Stimulated activated CD4-positive, alpha-beta T cell treated with anti-CD3 and anti-CD28 coated beads, Interleukin-2, amount 100 ng/mL, for 4 hours (primary cell): ENCODE results near the gene MEGF8.

Experiments
- DNase-seq: peaks from one replicate; pipeline ENCODE4 v3.0.0-alpha.2; 2020; ENCODE audit warnings: low read depth

MEGF8 gene, protein sequence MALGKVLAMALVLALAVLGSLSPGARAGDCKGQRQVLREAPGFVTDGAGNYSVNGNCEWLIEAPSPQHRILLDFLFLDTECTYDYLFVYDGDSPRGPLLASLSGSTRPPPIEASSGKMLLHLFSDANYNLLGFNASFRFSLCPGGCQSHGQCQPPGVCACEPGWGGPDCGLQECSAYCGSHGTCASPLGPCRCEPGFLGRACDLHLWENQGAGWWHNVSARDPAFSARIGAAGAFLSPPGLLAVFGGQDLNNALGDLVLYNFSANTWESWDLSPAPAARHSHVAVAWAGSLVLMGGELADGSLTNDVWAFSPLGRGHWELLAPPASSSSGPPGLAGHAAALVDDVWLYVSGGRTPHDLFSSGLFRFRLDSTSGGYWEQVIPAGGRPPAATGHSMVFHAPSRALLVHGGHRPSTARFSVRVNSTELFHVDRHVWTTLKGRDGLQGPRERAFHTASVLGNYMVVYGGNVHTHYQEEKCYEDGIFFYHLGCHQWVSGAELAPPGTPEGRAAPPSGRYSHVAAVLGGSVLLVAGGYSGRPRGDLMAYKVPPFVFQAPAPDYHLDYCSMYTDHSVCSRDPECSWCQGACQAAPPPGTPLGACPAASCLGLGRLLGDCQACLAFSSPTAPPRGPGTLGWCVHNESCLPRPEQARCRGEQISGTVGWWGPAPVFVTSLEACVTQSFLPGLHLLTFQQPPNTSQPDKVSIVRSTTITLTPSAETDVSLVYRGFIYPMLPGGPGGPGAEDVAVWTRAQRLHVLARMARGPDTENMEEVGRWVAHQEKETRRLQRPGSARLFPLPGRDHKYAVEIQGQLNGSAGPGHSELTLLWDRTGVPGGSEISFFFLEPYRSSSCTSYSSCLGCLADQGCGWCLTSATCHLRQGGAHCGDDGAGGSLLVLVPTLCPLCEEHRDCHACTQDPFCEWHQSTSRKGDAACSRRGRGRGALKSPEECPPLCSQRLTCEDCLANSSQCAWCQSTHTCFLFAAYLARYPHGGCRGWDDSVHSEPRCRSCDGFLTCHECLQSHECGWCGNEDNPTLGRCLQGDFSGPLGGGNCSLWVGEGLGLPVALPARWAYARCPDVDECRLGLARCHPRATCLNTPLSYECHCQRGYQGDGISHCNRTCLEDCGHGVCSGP (N-terminal part only)

DNA sequence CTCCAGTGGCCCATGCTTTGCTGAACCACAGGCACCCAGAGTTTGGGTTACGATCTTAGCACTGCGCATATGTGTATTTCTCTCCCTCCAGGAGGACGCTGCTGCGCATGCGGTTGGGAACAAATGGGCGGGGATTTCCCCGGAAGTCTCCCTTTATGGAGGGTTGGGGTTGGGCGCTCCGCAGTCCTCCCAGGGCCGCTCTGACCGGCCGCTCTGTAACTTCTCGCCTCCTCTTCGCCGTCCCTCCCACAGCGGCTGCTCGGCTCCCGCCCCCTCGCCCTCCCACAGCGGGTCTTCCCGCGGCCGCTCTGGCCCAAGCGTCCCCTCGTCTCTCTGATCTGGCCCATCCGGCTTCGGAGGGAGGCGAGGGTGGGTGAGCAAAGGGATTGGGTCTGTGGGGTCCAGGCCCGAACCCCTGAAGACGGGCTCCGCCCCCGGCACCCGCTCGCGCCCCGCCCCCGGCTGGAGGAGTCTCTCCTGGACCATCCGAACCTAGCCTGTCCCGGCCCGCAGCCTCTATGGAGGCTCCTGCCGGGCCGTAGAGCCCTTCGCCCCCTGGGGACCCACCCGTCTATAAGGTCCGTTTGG lies at the start of gene MEGF8:
TSS of gene MEGF8 (plus strand) at position 328 of the 588 bp plus-strand sequence. CDS start 609 bp downstream, outside the sequence.
- peak; percentile 97 for DNase-seq

DNA sequence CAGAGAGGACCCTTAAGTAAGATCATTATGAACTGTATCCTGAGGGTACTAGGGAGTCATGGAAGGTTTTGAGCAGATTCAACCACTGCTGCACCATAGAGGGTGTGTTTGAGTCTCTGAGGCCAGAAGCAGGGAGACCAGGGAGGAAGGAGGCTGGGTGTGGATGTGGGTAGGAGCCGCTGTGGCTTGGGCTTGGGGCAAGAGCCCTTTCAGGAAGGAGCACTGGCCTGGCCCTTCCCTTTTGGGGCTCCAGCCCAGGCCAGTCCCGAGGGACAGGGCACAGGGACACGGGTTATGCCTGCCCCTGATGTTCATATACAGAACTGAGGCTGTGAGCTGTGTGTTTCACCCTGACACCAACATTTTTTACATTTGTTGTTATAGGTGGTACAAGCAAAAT lies 49.2 kb upstream of the MEGF8 start:
- no peak for DNase-seq

DNA sequence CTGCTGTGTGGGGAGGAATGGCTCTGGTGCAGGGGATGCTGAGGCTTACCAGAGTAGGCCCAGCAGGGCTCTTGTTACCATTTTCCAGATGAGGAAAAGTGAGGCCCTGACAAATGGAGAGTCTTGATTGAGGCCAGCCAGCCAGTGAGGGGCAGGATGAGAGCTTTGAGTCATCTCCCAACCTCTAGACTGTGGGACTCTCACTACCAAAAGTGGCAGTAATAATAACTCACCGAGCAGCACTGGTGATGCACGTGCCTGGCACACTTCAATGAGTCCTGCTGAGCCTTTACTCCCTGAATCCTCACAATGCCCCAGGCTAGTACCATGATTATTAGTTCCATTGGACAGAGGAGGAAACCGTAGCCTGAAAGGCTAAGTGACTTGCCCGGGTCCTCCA lies 48.6 kb upstream of the MEGF8 start:
- DNase-seq: no peak

DNA sequence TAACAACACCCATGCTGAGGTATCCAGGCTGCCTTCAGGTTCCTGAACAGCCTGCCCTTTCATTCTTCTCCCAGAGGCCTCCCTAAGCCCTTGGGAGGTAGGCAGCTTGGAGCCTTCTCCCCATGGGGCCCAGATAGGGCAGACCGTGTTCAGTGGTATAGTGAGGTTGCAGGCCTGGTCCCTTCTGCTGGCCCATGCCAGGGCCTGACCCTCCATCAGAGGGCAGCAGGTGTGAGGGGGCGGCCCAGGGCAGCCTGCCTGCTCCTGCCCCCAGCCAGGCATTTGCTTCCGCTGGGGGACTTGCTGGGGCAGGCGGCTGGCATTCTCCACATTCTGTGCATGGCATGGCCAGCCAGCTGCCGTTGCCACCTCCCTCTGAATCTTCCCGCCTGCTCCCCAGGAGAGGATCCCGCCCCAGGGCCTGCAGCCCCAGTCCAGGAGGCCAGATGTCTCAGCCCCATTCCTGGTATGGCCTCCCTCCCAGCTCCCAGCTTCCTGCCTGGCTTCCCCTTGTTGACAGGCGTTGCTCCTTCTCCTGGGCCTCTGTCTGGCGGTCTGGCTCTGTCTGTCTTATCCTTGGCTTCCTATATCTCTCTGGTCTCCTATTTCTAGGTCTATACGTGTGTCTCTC lies 47.5 kb upstream of the MEGF8 start:
- no peak for DNase-seq

DNA sequence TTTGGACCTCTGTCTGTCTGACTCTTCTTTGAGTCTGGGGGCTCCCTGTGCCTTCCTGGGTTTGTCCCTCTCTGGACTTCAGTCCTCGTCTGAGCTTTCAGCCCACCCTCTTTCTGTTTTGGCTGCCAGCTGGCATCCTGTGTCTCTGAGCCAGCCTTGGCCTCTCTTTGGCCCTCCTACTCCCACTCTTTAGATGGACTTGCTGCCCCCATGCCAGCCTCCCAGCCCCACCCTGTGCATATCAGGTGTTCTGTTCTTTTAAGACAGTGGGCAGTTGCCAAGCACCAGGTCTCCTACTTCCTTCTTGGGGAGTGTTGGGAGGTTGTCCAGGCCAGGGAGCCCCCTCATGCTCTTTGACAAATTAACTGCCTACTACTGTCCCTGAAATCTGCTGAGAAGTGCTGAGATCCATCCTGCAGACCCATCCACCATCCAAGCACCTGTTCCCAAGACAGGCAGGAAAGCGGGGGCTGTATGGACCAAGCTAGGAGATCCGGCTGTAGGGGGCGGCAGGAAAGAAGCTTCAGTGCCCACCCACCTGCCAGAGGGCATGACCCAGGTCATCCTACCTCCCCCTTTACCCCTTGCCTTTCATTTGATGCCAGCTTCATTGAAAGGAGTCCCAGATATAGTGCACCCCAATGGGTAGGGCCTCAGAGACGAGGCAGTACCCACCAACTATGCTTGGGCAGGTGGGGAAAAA lies 46.8 kb upstream of the MEGF8 start:
- no peak for DNase-seq

DNA sequence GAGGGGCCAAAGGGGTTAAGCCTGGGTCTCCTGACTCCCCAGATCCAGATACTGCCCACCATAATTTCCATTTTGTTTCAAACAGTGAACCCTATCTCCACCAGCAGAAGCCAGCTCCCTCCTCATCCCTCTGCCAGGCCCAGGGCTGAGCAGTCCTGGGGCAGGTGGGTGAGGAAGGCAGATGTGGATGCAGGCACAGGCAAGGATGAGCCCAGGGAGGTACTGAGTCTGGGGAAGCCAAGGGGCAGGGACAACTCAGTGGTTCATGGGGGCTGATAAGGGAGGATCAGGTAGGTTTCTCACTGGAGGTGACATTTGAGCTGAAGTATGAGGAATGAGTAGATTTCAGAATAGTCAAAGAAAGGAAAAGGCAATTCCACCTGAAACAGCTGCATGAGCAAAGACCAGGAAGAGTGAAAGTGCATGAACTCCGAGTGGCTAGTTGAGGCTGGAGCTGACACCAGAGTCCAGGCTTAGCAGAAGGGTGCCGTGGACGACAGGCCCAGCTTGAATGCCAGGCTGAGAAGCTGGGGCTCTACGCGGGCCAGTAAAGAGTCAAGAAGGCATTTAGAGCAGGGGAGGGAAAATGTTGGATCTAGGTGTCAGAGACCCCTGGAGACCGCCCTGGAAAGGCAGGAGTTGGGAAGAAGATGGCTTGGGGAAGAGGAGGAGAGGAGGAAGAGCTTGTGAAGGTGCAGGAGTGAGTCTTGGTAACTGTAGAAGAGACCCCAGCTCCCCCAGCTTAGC lies 46.1 kb upstream of the MEGF8 start:
- DNase-seq: no peak

DNA sequence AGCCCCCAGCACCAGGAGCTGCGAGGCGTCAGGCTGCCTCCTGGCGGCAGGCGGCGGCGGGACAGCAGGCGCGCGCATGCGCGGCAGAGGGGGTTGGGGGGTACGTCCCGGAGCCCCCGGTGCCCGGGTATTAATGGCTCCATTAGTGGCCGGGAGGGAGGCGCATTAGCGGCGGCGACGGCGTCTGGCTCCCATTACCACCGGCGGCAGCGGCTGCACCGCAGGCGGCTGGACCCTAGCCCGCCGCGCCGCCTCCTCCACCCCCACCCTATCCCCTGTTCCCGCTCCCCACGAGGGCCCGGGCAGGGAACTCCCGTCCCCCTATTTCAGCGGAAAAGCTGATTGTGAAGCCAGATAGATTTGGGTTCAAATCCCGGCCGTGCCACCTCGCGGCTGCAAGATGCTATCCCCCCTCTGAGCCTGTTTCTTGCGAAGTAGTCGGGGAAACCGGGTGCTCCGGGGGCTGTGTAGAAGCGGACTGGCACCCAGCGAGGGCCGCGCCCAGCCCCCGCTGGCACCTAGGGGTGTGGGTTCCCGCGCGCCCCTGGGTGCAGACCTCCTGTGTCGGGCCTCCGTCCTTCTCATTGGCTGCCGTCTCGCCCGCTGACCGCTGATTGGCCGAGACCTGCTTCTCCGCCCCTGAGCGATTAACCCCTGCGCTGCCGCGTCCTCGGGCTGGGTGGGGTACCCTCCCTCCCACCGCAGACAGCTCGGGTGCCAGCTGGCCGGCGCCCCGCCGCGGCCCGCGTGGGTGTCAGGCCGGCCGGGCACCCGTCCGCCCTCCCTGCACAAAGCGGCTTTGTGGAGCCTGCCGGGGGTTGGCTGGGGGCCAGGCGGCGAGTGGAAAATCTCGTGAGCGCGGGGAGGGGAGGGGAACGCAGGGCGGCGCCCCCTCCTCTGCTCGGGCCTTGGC lies 45.3 kb upstream of the MEGF8 start:
- peak; percentile 73 for DNase-seq

DNA sequence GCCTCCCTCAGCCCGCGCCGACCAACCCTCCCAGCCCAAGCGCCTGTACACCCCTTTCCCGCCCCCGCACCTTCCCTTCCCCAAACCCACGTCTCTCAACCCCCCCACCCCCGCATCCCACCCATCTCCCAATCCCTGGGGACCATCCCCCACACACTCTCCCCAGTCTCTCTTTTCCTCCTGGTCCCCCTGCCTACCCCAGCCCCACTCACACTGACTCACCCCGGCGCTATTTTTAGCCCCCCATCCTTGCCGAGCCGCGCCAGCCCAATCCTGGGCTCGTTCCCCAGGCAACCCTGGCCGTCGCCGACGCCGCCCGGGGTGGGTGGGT lies 44.7 kb upstream of the MEGF8 start:
- DNase-seq: peak; percentile 41

DNA sequence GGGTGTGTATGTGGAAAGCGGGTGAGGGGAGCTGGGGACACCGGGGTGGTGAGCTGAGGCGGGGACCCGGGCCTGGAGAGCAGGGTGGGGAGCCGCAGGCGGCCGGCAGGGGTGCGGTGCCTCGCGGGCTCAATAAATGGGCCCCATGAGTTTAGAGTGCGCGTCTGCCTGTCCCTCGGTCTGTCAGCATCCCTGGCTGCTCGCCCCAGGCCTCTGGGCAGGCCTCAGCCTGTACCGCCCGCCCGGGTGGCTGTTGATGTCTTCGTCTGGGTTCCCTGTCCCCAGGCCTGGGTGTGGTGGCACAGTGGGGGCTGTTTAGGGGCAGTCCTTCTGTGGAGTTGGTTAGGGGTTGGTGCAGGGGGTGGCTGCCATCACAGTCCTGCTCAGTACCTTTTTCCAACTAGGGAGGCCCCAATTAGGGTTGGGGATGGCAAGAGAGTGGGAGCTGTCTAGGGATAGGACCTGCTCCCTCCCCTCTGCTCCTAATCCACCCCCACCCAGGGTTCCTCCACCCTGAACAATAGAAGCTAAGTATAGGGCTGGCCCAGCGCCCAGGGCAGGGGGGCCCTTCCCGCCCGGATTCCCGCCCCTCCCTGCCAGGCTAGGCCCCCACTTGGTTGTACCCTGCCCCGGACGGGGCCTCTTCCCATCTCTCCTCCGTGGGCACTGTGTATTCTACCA lies 44.1 kb upstream of the MEGF8 start:
- no peak for DNase-seq

DNA sequence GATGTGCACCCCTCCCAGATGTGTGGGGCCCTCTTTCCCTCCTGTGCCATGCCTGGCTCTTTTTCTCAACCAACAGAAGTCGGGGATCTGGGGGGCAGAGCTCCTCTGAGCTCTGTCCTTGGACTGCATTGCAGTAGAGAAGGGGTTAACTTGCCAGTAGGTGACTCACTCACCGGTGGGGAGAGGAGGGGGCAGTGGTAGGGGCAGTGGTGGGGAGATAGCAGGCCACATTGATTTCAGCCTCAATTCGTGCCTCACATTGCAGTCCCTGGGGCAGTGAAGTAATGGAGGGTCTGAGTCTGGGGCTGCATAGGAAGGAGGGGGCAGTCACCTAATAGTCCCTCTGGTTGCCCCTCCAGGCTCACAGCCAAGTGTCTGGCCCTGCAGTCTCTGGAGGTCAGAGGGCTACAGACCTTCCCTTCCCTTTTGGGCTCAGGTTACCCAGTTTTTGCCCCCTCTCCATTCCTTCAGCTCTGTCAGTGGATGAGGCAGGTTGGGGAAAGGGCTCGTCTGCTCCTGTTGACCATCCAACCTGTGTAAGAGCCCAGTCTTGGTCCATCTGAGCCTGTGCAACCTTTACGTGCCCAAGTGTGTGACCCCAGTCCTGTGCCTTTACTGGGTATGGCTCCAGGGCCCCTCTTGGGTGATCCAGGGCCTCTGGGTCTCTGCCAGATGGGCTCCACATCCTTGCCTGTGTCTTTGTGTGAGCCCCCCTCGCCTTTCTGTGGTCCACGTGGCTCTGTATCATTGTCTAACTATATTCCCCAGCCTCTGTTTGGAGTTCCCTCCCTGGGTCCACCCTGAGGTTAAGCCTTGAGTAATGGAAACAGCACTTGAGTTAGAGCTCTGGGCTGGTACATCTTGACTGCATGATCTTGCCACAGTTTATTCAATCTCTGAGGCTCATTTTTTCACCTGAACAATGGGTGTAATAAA lies 43.3 kb upstream of the MEGF8 start:
- DNase-seq: no peak

DNA sequence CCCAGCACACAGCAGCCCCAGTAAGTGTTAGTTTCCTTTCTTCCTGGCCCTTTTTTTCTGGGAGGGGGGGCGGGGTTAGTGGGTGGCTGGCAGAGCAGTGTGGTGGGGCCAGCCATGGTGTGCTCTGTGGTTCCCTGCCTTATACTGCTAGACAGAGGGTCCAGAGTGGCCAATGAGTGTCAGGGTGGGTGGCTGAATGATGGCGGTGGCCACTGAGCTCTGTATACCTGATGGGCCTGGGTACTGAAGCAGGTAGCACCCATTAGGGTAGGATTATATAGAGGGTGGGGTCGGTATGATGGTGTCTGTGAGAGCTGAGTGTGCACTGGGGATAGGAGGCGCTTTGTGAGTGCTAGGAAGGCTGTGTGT lies 42.6 kb upstream of the MEGF8 start:
- DNase-seq: no peak

DNA sequence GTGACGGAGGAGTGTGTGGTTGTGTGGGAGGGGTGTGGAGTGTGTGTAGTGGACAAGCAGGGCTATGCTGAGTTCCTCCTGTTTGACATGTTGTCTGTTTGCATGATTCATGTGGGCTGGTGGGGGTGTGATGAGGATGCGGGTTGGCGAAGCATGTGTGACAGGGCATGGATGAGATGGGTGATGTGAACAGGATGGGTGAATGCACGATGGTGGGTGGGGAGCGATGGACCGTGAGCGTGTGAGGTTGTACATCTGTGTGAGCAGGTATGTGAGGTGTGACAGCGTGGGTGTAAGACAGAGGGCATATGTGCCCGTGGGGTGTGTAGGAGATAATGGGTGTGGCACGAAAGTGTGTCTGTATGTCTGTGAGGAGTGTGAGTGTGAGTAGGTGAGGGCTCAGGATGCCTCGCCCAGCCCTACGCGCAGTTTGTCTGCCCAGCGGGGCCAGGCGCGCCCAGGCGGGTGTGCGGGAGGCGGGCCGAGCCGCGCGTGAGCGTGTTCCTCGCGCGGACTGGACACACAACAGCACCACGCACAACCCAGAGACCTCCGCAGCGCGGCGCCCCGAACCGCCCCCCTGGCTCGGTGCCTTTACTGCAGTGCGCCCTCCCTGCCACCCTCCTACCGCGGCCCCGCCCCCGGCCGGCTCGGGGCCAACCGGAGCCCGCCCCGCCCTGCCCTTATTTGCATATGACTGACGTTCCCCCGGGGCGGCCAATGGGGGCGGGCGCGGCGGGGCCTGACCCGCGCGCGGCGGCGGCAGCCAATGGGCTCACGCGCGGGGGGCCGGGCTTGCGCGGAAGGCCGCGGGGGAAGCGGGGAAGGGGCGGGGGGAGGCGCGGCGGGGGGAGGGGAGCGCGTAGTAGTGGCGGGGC lies 42.0 kb upstream of the MEGF8 start:
- DNase-seq: peak; percentile 96

DNA sequence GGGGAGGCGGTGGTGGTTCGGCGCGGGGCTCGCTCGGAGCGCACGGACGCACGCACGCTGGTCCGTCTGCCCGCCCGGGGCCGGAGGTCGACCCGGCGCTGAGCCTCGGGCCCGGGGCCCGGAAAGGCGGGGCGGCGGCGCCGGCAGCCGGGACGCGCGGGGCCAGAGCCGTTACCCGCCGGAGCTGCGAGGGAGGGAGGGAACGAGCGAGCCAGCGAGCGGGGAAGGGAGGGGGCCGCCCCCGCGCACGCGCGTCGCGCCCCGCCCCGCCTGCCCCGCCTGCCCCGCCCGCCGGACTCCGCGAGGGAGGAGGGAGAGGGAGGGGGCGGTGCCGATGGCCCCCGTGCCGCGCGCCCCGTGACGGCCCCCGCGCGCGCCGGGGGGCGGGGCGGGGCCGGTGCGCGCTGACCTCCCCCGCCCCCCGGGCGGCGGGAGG lies 41.4 kb upstream of the MEGF8 start:
- DNase-seq: peak; percentile 83

DNA sequence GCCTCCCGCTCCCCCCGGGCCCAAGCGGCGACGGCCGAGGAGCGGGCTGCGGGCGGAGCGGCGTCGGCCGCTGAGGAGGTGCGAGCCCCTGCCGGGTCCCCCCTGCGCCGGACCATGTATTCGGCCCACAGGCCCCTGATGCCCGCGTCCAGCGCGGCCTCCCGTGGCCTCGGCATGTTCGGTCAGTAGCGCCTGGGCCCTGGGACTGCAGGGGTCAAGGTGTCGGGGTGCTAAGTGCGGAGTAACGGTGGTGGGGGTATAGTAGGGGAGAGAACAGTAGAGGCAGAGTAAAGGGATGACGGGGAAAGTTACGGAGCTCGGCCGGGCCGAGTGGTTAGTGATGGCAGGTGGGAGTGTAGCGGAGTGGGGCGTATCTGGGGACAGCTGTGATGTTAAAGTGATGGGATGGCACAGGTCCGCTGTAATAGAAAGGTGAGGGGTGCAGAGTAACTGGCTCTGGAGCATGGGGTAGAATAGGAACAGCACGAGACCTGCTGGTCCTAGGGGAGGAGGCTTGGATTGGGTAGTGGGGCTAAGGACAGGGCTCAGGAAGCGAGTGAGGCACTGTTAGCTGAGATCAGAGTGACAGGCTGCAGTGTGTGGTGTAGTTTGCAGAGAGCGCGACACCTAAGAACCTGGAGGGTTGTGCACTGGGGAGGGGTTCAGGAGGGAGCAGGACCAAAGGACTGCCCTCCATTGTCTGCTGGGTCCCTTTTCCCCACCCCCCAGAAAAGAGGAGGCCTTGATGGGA lies 40.7 kb upstream of the MEGF8 start:
- DNase-seq: no peak

DNA sequence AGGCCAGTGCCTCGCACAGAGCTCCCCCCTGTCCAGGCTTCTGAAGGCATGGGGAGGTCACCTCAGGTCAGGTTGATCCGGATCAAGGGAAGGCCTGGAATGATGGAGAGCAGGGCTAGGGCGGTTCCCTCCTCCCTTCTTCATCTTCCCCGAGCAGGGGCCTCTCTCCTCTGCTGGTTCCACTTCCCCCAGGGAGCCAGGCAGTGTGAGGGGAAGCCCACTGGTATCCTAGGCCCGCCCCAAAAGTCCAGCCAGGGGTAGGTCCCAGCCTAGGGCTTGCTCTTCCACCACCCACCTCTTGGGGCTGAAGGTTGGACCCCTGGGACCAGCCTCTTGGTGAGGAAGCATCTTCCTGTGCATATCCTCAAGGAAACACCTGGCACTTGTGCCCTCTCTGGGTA lies 39.9 kb upstream of the MEGF8 start:
- no peak for DNase-seq

DNA sequence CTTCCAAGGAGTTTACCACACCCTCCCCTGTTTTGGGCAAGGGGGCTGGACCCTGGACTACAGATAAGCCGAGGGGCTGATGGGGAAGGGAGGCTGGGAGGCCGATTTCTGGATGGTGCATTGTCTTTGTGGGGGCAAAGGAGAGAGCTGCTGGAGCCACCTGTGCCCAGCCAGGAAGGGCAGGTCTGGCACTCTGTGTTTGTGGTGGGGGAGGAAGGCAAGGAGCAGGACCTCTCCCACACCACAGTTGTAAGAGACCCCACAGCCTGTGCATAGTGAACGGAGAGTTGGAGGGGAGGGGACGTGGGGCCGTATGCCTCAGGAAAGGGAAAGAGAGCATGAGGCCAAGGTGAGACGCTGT lies 39.5 kb upstream of the MEGF8 start:
- DNase-seq: no peak
